CD4-positive, alpha-beta T cell treated with Interleukin-4 for 4 hours (primary cell): ENCODE measurements around the gene PALMD.

Source experiments
- DNase-seq: peaks from one replicate; pipeline ENCODE4 v3.0.0-alpha.2; 2020

The PALMD gene

GRCh38 chr1:99661780-99662179, 15.9 kb downstream of the PALMD start:
- DNase-seq, result no peak

GRCh38 chr1:99662539-99663080, 16.7 kb downstream of the PALMD start:
- no peak for DNase-seq

- no peak for DNase-seq
These were observed 17.6 kb downstream of the PALMD start for GRCh38 chr1:99663501-99663900.

GRCh38 chr1:99665212-99665611, 19.3 kb downstream of the PALMD start:
- no peak for DNase-seq

- DNase-seq, result no peak
These were observed 23.5 kb downstream of the PALMD start for GRCh38 chr1:99669376-99669775.

GRCh38 chr1:99669821-99670220, 23.9 kb downstream of the PALMD start:
- no peak for DNase-seq

- DNase-seq, result no peak
These were observed 24.7 kb downstream of the PALMD start for GRCh38 chr1:99670583-99670982.

- DNase-seq, result no peak
These were observed 26.1 kb downstream of the PALMD start for GRCh38 chr1:99672038-99672437.

GRCh38 chr1:99672530-99673213, 26.8 kb downstream of the PALMD start:
- no peak for DNase-seq

- no peak for DNase-seq
These were observed 27.4 kb downstream of the PALMD start for GRCh38 chr1:99673315-99673714.

GRCh38 chr1:99674115-99675064, 28.5 kb downstream of the PALMD start:
- no peak for DNase-seq

- no peak for DNase-seq
These were observed 29.4 kb downstream of the PALMD start for GRCh38 chr1:99675292-99675691.

GRCh38 chr1:99675994-99676393, 30.1 kb downstream of the PALMD start:
- DNase-seq, result no peak

GRCh38 chr1:99676876-99677275, 31.0 kb downstream of the PALMD start:
- no peak for DNase-seq

GRCh38 chr1:99677416-99677815, 31.5 kb downstream of the PALMD start:
- no peak for DNase-seq

- no peak for DNase-seq
These were observed 34.4 kb downstream of the PALMD start for GRCh38 chr1:99680270-99680669.

- DNase-seq, result no peak
These were observed 35.7 kb downstream of the PALMD start for GRCh38 chr1:99681583-99681982.

GRCh38 chr1:99682291-99682751, 36.4 kb downstream of the PALMD start:
- DNase-seq, result no peak

GRCh38 chr1:99685516-99686180, 39.7 kb downstream of the PALMD start:
- peak; percentile 24 for DNase-seq

- no peak for DNase-seq
These were observed 45.3 kb downstream of the PALMD start for GRCh38 chr1:99691175-99691574.

GRCh38 chr1:99696616-99697015, 50.7 kb downstream of the PALMD start:
- no peak for DNase-seq

- no peak for DNase-seq
These were observed 51.7 kb downstream of the PALMD start for GRCh38 chr1:99697580-99697979.

- no peak for DNase-seq
These were observed 54.1 kb downstream of the PALMD start for GRCh38 chr1:99700020-99700419.
